Duodenal mucosa (tissue), 2 donors: ENCODE results near the gene SH3BGRL3.
"Not testable (repeated sequence)": the region's sequence is repeated elsewhere in the genome, so short reads cannot be mapped to it uniquely, and the experiment has no call there.

Experiments
- H3K27ac ChIP-seq: one replicate; pipeline ENCODE4 v1.7.0; 2013; ENCODE audit warnings: low read depth, low read length
- H3K27me3 ChIP-seq, 2 donors: one replicate each; pipeline ENCODE4 v1.7.0; 2013; ENCODE audit warnings: low read length in 2 of 2, control low read depth in 1 of 2; ENCODE audit not compliant: insufficient read depth in 2 of 2, control insufficient read depth in 1 of 2
- H3K36me3 ChIP-seq, 2 donors: one replicate each; pipeline ENCODE4 v1.7.0; 2013; ENCODE audit warnings: low read length in 2 of 2, control low read depth in 1 of 2; ENCODE audit not compliant: insufficient read depth in 2 of 2, control insufficient read depth in 1 of 2
- H3K4me1 ChIP-seq, 2 donors: one replicate each; pipeline ENCODE4 v1.7.0; 2013; ENCODE audit warnings: low read length in 2 of 2, control low read depth in 1 of 2; ENCODE audit not compliant: insufficient read depth in 2 of 2, control insufficient read depth in 1 of 2
- H3K4me3 ChIP-seq, 2 donors: one replicate each; pipeline ENCODE4 v1.7.0; 2013; ENCODE audit warnings: low read length in 2 of 2, low read depth in 1 of 2
- H3K9ac ChIP-seq, 2 donors: one replicate each; pipeline ENCODE4 v1.7.0; 2013; ENCODE audit warnings: low read length in 2 of 2, low read depth in 1 of 2
- H3K9me3 ChIP-seq, 2 donors: one replicate each; pipeline ENCODE4 v1.7.0; 2013; ENCODE audit warnings: low read length in 2 of 2, control low read depth in 1 of 2; ENCODE audit not compliant: control insufficient read depth in 1 of 2

The SH3BGRL3 gene

DNA sequence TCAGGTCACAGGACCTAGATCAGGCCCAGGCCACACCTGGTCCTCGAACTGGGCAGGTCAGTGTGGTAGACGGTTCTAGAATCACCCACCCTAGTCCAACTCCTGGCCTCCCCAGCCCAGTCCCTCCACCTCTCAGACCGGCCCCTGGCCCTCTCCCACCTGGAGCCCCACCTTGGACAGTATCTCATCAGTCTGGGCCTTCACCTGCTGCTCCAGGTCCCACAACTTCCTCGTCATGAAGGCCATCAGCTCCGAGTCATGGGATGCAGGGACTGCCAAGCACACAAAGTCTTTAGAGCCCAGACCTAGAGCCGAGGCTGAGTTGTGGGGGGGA lies 17.9 kb downstream of the SH3BGRL3 start:
- H3K27me3 ChIP-seq: no peaks in the 10 kb centered on the region
- peaks cover 0 to 5% of the 10 kb centered on the region in 2 donors for H3K36me3 ChIP-seq
- H3K9ac ChIP-seq: no peak overlapping the region
- H3K4me3 ChIP-seq: no peak overlapping the region
- H3K4me1 ChIP-seq: peaks cover 0 to 4% of the 10 kb centered on the region in 2 donors
- H3K27ac ChIP-seq: no peak overlapping the region
- H3K9me3 ChIP-seq: no peaks in the 10 kb centered on the region

DNA sequence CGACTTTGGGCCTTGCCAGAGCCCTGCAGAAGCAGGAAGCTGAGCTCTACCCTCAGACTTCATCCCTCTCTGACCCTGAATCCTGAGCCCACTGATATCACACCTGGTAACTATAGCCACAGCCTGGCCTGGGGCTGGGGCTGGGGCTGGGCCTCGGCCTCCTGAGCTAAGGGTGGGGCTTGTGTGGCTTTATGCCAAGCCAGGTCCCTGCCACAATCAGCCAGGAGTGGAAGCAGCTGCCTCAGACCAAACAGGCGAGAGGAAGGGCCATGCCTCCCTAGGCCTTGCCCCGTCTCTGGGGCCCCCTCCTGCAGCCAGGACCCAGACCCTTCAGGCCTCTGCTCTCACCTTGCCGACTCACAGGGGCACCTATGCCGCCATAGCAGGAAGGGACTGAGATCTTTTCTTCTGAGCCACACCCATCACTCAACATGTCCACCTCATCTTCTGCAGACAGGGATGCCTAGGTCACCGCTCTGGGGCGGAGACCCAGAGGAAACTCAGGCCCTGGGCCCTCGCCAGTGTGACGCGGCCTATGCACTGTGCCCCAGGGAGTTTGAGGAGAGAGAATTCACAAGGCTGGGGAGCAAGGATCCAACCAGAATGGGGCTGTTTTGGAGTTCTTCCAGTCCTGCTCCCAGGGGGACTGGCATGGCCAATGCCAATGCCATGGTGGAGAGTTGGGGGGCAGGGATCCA lies 20.8 kb downstream of the SH3BGRL3 start:
- Histone ChIP-seq H3K9ac (no peak overlapping the region), H3K9me3 (no peaks in the 10 kb centered on the region), H3K27me3 (no peaks in the 10 kb centered on the region), H3K4me1 (peaks cover 3 to 11% of the 10 kb centered on the region in 2 donors), H3K27ac (no peak overlapping the region), H3K4me3 (no peak overlapping the region), H3K36me3 (peaks cover 0 to 5% of the 10 kb centered on the region in 2 donors)

DNA sequence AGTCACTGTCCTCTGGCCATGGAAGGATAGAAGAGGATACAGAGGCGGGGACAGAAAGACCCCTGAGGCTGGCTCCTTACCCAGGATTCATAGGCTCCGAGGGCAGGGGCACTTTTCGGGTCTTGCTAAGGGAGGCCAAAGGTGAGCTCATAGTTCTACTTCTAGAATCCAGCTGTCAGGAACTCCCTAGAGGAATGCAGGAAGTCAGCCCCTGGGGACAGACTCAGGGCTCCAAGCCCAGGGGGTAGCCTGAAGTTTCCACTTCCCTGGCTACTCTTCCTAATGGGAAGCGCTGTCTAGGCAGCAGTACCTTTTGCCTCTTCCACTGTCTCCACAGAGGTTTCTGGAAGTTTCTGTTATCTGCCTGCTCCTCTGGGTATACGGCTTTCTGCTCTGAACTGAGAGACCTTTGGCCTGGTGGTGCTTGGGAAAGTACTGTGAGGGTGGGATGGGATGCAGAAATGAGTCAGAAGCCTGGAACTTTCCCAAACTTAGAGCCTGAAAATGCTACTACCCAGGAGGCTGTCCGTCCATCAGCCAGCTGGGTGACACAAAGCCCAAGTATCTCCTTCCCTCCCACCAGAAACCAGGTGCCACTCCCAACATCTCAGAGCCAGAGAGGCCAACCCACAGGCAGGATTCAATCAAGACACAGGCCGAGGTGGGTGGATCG lies 23.0 kb downstream of the SH3BGRL3 start:
- Histone ChIP-seq H3K27ac (no peak overlapping the region), H3K4me3 (no peak overlapping the region), H3K9ac (no peak overlapping the region)

DNA sequence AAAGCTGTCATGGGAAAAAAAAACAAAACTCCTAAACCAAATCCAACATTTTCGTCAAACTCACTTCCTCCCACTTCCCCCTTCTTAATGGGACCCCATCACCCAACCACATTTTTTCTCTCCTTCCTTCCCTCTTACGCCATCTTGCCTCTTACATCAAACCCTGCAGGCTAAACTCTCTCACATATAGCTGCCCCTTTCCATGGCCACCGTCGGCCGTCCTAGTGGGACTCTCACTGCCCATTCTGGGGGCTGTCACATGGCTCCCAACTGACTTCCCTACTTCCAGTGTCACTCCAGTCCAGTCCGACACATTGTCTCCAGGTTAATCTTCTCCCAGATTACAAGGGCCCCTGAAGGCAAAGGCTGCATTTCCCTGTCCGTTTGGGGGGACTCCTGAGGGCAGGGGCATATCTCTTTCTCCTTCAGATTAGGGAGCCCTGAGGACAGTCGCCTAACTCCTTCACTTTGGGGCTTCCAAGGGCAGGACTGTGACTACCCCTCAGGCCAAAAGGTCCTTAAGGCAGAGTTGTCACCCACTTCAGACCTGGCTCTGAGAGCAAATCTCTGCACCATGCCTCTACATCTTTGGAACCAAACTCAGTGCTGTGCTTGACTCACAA lies 25.9 kb downstream of the SH3BGRL3 start:
- H3K27ac ChIP-seq: no peak overlapping the region
- H3K4me3 ChIP-seq: peak overlapping the region; percentile 82 to 97
- H3K9me3 ChIP-seq: no peaks in the 10 kb centered on the region
- peaks cover 15 to 17% of the 10 kb centered on the region in 2 donors for H3K4me1 ChIP-seq
- H3K27me3 ChIP-seq: no peaks in the 10 kb centered on the region
- peak overlapping the region; percentile 55 to 77 for H3K9ac ChIP-seq
- H3K36me3 ChIP-seq: no peaks in the 10 kb centered on the region

More for the DNA sequence above, 23.0 kb downstream of the SH3BGRL3 start:
- Histone ChIP-seq H3K27me3 (no peaks in the 10 kb centered on the region), H3K36me3 (no peaks in the 10 kb centered on the region), H3K9me3 (no peaks in the 10 kb centered on the region), H3K4me1 (peaks cover 15 to 17% of the 10 kb centered on the region in 2 donors)

DNA sequence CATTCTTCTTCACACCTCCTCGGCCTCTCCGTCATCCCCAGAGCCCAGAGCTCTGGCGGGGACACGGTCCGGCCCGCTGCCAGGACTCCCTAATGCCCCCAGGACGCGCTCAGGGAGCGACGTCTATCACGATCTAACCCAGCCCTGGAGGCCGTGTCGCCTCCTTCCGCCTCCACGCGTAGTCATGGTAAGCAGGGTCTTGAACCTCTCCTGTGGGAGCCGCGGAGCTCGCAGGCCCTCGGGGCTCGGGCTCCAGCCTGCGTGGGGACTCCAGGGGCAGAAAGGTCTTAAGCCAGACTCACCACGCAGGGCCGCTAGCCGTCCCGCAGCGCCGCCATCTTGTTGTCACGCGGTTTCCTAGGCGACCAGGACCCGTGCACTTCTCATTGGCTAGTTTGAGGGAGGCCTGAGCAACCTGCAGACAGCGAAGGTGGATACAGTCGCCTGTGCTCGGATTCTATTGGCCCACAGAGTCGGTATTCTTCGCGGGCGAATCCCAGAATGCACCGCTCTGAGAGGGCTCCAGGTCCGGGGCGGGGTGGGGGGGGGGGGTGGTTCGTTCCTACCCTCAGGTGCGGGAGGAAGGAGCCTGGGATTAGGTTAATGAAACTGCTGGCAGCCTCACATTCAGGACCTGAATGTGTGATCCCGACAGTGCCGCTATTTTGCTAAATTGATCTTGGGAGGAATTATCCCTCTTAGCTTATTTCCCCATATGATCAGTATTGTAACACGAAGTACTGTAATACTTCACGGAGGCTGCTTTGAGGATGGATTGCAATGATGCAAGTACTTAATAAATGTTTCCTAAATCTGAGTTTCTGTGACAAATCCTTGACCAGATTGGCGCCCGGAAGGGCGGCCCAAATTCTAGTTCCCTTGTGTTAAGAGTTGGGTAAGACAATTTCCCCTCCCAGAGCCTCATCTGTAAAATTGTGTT lies 26.7 kb downstream of the SH3BGRL3 start, which contains the start of gene UBXN11:
TSS of gene UBXN11 (minus strand) at position 347 of the 940 bp plus-strand sequence. CDS start 3,753 bp downstream, outside the sequence.
- Histone ChIP-seq H3K27ac (no peak within 1 kb of the TSS), H3K9me3 (no peaks in the 10 kb centered on the region), H3K4me1 (peaks cover 15 to 17% of the 10 kb centered on the region in 2 donors), H3K4me3 (peak within 1 kb of the TSS; percentile 82 to 97), H3K36me3 (no peaks in the 10 kb centered on the region), H3K9ac (peak within 1 kb of the TSS; percentile 55 to 77), H3K27me3 (no peaks in the 10 kb centered on the region)

DNA sequence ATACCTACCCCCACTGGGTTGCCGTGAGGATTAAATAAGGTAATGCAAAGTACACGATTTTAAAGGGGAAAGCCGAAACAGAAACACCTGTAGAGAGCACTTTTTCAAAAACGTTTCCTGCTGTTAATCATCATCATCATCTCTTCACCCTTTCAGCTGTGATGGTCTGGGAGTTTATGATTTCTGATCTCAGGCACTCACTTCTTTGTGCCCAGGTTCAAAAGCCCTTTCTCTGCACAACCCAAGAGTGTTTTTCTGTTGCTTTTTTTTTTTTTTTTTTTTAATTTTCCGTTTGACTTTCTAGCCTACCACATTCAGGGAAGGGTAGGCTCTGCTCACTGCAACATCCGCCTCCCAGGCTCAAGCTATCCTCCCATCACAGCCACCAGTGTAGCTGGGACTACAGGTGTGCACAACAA lies 27.5 kb downstream of the SH3BGRL3 start:
- Histone ChIP-seq H3K27ac (no peak overlapping the region), H3K9ac (peak overlapping the region in 1 of 2 donors; percentile 23)

DNA sequence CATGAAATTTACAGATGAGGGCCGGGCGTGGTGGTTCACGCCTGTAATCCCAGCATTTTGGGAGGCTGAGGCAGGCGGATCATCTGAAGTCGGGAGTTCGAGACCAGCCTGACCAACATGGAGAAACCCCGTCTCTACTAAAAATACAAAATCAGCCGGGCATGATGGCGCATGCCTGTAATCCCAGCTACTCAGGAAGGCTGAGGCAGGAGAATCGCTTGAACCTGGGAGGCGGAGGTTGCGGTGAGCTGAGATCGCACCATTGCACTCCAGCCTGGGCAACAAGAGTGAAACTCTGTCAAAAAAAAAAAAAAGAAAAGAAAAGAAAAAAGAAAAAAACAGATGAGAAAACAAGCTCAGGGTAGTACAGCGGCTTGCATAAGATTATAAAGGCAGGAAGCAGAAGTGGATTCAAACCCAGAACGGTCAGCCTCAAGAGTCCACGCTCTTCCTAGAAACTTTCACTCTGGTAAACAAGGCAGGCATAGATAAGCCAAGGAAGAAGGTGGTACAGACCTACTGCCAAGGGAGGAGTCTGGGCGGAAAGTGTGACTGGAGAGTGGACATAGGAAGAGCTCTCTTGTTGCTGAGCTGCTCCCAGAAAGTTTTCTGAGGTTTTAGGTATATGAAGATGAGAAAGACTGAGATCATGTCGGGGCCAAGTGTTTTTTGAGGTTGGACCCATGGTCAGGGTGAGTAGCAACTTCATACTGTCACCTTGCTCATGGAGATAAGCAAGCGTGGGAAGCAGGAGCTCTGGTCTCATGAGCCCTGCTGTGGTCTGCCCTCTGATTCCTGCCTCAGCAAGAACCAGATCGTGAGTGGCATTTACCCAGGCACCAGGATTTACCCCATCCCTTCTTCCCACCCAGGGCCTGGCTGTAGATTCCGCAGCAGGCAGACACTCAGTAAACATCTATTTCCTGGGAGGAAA lies 28.3 kb downstream of the SH3BGRL3 start:
- not testable (repeated sequence) for H3K9ac ChIP-seq, H3K9me3 ChIP-seq, H3K27me3 ChIP-seq, H3K36me3 ChIP-seq, H3K4me3 ChIP-seq, H3K27ac ChIP-seq
- peaks cover 6 to 17% of the 10 kb centered on the region in 2 donors for H3K4me1 ChIP-seq

More for the DNA sequence above, 27.5 kb downstream of the SH3BGRL3 start:
- peaks cover 14 to 17% of the 10 kb centered on the region in 2 donors for H3K4me1 ChIP-seq
- no peaks in the 10 kb centered on the region for H3K9me3 ChIP-seq
- H3K36me3 ChIP-seq: no peaks in the 10 kb centered on the region
- peak overlapping the region; percentile 53 to 97 for H3K4me3 ChIP-seq
- H3K27me3 ChIP-seq: no peaks in the 10 kb centered on the region

DNA sequence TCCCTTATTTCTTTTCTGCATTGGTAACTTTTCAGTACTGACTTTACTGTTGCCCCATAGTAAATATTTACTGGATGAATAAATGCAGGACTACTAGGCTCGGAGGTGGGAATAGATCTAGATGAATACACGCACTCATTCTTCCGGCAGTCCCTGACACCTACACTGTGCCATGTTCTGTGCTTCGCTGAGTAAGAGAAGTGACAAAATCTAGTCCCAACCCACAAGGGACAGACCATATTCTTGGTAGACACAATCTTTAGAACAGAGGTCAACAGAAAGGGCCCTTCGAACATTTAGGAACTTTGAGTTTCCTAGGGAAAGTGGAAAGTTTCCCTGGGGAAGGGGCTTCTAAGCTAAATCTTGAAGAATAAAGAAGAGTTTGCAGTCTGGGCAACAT lies 34.6 kb downstream of the SH3BGRL3 start:
- H3K27ac ChIP-seq: no peak overlapping the region
- H3K4me1 ChIP-seq: peaks cover 3 to 8% of the 10 kb centered on the region in 2 donors
- H3K9me3 ChIP-seq: no peaks in the 10 kb centered on the region

More for the DNA sequence above, 34.6 kb downstream of the SH3BGRL3 start:
- no peaks in the 10 kb centered on the region for H3K36me3 ChIP-seq
- no peak overlapping the region for H3K4me3 ChIP-seq
- no peaks in the 10 kb centered on the region for H3K27me3 ChIP-seq
- H3K9ac ChIP-seq: no peak overlapping the region
